ENCODE measurements around the gene ESR1.

GRCh38 chr6:152034631-152035030 lies 227.1 kb downstream of the ESR1 start:
- TF ChIP-seq EZH2 (IDR thresholded peaks at IDR 0.05): no peak
- TF ChIP-seq CTCF (IDR thresholded peaks at IDR 0.05): no peak
